GM21576 (cell line): Measurements from ENCODE around the gene PITPNC1.

Experiments
- ATAC-seq: cut with Tn5 transposase; IDR thresholded peaks from one replicate; pipeline ENCODE4 v1.9.1; 2021; ENCODE audit warnings: mild to moderate bottlenecking, moderate library complexity; ENCODE audit not compliant: unreplicated experiment

The PITPNC1 gene

DNA sequence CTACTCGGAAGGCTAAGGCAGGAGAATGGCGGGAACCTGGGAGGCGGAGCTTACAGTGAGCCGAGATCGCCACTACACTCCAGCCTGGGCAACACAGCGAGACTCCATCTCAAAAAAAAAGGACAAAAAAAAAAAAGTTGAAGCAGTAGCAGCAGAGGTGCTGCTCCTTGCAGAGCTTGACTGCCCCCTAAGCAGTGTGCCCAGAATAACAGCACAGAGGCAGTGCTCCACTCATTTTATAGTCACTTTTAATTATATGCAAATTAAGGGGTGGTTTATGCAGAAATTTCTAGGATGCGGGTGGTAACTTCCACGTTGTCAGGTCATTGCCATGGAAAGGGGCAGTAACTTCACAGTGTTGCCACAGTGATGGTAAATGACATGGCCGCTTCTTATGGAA, 286.4 kb downstream of the PITPNC1 start:
- no peak for ATAC-seq

DNA sequence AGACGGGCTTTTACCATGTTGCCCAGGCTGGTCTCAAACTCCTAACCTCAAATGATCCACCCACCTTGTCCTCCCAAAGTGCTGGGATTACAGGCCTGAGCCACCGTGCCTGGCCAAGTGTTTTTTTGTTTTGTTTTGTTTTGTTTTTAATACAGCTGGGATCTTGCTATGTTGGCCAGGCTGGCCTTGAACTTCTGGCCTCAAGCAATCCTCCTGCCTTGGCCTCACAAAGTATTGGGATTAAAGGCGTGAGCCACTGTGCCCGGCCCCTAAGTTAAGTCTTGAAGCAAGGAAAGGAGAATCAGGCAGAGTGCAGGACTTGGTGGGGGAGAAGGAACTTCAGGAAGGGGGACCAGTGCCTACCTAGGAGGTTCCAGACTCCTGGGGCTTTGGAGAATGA, 288.9 kb downstream of the PITPNC1 start:
- no peak for ATAC-seq

DNA sequence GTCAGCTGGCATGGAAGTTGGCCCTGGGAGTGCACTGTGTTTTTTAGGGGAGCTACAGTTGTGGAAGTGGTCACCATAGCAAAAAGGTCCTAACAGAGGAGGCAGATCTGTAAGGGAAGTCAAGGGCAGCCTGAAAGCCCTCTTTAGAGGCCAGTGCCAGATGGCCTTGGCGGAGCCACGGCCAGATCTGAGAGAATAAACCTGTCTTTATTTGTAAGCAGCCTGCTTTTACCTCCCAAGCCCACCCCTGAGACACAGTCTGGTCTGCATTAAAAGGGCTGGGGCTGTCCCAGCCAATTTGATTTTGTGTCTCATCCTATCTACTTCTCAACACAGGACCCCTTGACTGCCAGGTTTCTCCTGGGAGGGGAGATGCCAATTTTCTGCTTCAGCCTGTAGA, 289.6 kb downstream of the PITPNC1 start:
- ATAC-seq = no peak

DNA sequence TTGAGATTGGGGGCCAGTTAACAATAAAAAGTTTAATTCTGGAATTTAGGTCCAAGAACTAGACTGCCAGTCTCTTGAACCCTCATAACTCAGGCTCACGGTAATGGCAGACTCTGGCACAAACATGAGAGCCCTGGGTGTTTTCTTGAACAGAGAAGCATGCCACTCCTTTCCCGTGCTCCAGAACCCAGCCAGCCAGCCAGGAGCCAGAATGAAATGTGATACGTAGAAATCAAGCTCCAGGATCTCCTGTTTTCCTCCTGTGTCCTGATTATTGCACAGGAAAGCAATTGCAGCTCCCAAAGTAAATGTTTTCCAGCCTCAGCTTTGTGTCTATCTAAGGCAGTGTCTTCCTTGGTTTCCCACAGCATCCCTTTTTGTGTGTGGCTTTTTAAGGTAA, 294.4 kb downstream of the PITPNC1 start:
- no peak for ATAC-seq

DNA sequence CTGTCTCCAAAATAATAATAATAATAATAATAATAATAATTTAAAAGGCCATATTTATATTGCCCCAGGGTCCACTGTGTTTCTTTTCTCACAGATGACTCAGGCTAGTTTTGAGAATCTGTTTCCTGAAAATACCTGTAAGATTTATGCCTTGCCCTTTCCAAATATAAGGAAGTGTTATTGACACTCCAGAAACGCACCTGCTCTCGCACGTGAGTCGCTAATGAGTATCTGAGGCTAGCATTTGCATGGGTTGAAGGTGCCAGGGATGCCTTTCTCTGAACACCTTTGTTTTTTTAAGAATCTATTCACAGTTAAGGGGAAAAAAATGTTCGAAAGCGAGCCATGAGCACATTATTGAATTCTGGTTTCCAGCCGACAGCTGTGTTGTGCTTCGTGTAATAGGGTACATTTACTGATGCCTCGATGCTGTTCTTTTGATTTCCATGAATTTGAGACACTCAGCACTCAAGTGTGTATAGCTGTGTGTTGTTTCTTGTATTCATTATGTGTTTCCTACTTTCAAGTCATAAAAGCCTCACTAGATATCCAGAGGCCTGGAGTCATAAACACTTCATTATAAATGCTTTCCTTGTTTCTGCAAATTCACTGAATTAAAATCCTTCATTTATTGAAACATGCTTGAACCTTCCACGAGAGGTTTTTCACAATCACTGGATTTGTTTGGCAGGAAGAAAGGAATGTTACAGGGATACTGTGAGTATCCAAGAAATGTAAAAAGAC, 295.7 kb downstream of the PITPNC1 start:
- no peak for ATAC-seq

DNA sequence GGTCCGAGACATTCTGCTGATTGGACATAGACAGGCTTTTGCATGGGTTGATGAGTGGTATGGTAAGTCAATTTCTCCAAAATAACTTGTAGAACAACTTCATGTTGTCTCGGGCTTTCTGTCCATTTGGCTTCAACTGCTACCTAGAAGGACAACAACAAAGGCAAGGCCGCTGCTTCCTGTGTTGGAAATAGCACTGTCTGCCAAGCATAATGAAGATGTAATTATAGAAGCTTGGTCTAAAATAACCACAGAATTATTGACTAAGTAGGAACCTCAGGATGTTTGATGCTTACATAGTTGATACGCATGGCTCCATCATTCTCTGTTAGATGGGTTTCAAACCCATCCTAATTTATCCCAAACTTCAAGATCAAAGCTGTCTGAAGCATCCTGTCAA, 298.4 kb downstream of the PITPNC1 start:
- ATAC-seq = no peak

DNA sequence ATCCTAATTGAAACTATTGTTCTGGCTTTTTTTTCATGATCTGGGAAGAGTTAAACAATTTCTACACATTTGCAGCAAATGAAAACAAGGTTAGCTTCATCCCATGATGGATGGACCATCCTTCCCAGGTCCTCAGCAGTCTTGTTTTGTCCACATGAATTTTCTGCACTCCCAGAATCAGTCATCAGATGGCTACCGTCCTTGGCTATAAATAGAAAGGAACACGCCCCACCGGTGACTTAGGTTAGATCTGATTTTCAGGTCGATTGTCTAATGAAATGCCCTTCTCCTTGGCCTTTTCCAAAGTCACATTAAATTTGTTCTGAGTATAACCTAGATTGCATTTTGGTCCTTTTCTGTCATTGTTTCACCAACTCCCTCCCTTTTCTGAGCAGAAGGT, 299.2 kb downstream of the PITPNC1 start:
- no peak for ATAC-seq

DNA sequence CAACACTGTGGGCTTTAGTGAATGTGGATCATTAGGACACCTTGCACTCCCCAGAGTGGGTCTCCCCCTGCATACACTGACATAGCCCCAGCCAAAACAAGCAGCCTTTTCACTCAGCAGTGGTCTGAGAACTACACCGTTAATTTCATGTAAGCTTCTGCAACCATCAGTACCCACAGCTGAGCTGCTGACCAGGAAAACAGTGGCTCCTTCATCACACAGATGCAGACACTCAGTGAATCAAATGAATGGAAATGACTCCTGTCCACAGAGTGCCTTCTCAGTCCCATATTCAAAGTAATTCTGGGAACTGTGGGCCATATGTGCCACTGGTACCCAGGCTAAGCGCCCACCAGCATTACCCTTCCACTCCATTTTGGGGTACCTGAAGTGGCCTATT, 301.3 kb downstream of the PITPNC1 start:
- ATAC-seq = no peak

DNA sequence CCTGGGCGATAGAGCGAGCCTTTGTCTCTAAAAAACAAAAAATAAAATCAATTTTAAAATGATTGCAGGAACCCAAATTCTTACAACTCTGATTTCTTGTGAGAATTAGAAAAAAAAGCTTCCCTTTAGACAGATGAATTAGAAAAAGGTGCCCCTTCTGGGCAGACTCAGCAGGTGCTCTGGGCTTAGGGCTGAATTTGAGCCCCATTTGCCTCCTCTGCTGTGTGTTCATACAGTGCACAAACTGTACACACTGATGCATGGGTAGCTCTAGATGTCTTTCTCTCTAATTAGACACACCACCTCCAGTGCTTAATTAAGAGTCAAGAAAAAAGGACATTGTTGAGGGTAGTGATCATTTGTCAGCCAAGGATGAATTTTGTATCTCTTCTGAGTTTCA, 302.1 kb downstream of the PITPNC1 start:
- no peak for ATAC-seq

DNA sequence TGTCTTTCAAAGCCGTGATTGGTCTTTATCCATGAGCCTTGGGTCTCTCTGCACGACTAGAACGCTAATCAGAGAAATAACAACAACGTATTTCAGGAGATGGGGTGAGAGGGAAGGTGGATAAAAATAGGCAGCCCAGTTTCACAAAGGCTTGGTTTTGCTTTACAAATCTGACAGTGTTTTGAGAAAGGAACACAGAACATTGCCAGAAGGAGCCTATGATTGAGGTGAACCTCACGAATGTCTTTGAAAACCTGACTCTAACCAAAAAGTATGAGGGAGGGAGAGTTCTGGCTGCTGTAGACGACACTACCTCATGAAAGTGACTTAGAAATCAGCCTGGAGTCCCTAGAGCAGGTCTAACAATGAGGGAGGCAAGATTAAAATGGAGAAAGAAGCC, 302.6 kb downstream of the PITPNC1 start:
- ATAC-seq = no peak

DNA sequence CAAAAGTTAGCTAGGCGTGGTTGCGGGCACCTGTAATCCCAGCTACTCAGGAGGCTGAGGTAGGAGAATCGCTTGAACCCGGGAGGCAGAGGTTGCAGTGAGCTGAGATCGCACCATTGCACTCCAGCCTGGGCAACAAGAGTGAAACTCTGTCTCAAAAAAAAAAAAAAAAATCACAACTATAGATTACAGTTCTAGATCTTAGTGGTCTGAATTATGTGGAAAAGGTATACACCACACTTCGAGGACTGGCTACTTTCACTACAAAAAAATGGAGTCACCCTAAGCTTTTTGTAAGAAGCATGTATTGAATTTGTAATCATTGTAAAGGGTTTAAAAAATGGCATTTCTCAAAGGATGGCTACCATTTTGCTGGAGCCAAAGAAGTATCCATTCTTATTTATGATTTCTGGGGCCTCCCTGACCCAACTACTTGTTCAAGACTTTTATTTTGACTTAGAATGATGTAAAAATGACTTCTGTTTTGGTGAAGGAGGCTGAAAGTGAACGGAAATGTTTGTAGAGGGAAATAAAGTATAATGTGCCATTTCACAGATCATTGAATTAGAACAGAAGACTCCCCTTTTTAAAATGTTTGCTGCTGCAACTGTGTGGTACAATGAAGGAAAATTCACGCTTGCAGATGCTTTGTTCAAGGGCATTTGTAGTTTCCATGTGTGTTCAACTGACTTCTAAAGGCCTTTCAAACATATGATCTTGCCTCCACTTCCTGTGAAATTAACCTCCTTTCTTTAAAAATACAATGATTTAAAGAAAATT, 303.6 kb downstream of the PITPNC1 start:
- no peak for ATAC-seq

DNA sequence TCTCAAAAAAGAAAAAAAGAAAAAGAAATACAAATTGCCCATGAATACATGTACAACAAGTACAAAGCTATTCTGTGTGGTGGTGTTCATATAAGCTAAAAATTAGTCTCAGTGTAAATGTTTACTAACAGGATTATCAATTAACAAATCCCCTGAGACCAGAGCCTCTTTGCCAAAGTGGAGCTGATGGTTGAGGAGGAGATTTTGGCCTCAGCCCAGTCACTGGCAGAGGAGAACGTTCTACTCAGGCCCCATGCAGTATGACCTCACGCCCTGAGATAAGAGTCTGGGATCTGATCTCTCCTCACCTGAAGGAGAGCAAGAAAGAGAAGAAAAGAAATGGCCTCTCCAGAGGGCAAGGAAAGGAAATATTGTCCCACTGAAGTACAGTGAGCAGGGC, 305.1 kb downstream of the PITPNC1 start:
- ATAC-seq = no peak

DNA sequence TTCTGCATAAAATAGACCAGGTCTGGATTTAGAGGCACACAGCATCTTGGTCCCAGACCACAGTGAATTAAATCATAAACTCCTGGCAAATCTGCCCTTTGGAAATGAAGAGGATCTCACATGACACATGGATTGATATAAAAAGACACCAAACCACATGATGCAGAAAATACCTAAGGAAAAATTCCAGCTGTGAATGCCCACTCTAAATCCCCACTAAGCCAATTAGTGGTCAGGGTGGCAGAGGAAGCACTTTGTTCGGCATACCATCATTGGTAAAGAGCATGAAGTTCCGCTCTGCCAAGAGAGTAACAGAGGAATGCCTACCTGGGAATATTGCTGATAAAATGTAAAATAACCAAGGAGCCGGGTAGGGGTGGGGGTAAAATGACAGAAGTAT, 308.3 kb downstream of the PITPNC1 start:
- no peak for ATAC-seq

DNA sequence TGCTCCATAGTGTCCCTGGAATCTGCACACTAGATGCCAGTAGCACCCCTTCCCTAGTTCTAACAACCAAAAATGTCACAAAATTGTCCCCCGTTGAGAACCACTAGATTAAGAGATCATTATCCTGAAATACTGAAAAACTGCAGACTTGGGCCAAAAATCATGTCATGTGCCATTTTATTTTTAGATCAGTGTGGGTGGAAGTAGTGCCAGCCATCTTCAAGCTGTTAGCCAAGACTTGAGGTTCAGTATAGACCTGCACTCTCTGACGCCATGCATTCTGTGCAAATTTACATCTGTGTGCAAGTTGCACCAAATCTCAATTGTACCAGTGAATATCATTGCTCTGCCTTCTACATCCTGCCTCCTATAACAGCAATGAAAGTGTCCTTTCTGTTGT, 309.2 kb downstream of the PITPNC1 start:
- no peak for ATAC-seq

DNA sequence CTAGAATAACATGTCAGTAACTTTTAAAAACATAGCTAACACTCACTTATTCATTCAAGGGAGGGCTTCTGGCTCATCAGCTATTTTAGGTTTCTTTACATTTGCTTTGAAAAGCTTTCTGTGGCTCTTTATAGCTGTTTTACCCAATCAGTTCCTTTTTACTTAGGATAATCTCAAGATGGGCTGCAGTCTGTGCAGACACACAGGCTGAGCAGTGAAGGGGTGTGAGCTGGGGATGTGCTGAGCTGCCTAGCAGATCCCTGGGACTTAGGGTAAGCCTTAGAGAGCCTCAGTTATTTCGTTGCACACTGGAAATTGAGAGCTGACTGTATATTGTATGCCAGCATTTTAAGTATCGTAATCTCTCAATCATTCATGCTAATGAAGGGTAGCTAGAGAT, 310.4 kb downstream of the PITPNC1 start:
- ATAC-seq = no peak

DNA sequence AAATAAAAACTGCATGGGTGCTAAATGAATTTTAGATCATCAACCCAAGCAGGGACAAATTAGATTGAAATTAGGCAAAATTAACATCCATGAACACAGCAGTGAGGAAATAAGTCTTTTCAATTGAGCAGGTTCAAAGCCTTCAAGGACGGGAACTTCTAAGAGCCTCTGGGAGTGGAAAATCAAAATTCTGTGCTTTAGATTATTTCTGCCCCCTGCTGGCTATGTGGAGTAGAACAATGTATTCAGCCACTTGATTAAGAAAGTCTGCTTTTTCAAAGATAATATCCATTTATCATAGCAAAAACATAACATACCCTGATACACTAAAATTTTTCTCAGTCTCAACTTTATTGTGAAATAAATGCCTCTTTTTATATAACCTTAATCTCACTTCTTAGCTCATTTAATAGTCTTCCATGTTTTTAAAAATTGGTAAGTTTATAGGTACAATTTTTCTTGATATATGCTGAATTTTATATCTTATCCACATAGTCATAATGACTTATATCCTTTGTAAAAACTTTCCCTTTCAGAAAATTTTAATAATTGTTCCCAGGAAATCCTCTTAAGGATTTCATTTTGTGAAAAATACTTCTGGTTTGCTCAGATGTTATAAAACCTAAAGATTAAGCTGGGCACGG, 312.6 kb downstream of the PITPNC1 start:
- no peak for ATAC-seq

DNA sequence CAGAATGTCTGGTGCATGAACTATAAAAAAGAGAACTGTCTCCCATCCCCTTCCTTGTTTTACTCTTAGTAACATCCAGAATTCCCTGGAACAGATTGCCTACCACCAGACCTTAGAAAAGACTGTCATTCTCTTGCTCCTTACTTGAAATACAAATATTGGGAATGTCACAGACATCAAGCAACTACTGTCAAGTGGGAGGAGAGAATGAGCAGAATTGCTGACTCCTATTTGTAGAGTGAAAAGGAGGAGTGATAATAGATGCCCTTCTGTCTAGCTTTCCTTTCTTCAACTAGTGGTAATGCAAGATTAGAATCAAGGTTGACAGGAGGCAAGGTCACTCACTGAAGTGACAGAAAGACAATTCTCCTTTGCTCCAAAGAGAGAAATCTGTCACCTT, 316.7 kb downstream of the PITPNC1 start:
- ATAC-seq = no peak

DNA sequence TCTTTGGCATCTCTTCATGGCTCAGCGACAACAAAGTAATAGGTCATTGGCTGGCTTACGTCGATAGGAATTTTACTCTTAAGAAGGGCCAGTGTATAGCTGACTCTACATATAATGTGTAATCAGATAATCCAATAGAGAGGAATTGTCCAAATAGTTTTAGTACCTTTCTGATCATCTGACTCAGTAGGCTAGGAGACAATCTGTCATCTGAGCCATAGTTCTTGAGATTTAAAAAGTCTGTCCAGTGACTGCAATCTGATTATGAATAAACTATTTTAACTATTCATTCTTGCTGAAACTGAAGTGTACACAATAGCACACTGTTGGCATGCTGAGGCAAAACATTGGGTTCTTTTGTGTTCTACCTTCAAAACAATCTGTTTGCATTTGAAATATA, 319.3 kb downstream of the PITPNC1 start:
- ATAC-seq = no peak

DNA sequence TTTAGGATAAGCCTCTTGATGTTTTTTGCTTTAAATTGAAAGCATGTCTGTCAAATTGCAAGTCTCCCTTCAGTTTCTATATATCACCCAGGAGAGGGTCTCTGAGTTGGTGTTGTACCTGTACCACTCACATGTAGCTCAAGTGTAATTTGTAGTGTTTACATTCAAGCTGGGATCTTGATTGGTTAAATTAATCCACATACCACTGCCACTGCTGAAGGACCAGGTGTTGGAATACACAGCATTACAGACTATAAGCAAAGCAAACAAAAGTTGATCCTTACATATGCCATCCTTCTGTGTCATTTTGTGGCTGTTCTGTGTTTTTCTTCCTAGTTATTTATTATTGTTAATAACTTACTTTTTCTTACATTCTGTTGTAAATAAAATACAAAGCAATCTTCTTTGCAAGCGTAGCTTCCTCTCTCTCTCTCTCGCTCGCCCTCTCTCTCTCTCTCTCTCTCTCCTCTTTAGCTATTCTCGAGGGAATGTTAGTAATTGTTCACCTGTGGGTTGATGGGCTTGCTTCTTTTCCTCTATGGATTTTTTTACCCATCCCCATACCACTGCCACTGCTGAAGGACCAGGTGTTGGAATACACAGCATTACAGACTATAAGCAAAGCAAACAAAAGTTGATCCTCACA, 319.9 kb downstream of the PITPNC1 start:
- no peak for ATAC-seq

DNA sequence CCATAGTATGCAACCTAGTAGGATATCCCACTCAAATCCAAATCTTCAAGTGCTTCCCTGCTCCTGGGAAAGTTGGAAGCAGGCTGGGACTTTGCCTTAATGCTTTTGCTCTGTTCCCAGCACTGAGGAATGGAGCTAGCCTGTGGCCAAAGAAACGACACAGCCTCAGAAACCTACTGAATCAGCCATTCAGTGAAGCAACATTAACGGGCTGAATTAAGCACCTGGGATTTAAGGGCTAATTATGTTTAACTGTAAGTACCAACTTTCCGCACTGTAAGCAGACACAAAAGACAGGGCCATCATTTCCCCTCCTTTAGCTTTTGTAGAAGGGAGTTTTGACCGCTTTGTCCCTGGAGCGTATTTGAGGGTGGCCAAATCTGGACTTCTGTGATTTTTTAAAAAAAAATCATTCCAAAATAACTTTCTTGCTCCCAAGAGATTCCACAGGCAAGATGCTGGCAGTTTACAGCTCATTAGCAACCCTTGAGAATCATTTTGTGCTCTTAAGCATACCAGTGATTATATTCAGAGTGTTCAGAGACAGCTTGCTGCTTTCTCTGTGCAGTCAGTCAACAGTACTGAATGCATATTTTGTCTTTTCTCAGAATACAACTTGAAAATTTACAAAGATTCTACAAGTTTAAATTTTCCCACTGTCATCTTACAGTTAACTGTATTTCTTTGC, 323.1 kb downstream of the PITPNC1 start:
- ATAC-seq = no peak

DNA sequence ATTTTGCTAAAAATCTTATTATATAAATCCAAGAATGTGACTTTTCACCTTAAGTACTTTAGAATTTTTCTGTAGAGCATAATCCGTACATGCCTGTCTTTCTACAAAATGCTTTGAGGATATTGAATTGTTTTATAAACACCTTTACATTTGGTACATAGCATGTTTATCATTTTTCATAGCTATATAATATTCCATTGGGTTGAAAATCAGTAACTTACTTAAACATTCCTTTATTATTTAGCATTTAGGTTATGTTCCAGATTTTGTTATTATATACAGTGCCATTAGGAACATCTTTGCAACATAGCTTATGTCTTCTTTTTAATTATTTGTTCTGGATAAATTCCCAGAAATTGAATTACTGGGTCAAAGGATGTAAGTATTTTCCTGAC, 323.6 kb downstream of the PITPNC1 start:
- no peak for ATAC-seq
